Uterus (tissue), 2 donors: ENCODE data around the gene PNKD.

Experiments
- POLR2A ChIP-seq, 2 donors: fragments of 450-650 bp; IDR thresholded peaks; one replicate each; pipeline ENCODE4 v1.6.1; 2016; ENCODE audit warnings: antibody characterized with exemption in 2 of 2, mild to moderate bottlenecking in 1 of 2, moderate library complexity in 1 of 2
- TF ChIP-seq, protein P1 (sequence below), 4 experiments: fragments of 200-600 bp in 2 of 4; fragments of 450-650 bp in 2 of 4; sonication (generic) in 2 of 4; IDR thresholded peaks; one replicate each; pipeline ENCODE4 v1.5.1; 2016 to 2019; ENCODE audit warnings: antibody characterized with exemption in 4 of 4, mild to moderate bottlenecking in 2 of 4, moderate library complexity in 1 of 4

DNA sequence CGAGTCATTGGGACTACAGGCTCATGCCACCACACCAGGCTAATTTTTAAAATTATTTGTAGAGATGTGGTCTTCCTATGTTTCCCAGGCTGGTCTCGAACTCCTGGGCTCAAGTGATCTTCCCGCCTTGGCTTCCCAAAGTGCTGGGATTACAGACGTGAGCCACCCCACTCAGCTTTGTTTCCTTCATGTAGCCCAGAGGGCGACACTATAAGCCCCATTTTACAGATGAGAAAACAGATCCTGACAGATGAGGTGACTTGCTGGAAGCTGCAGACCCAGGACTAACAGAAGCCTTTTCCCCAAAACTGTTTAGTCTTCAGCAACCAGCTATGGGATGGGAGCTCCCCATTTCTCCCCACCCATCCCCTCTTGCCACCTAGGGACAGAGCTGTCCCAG is 122.1 kb downstream of the PNKD start:
- TF ChIP-seq, protein P1, sequence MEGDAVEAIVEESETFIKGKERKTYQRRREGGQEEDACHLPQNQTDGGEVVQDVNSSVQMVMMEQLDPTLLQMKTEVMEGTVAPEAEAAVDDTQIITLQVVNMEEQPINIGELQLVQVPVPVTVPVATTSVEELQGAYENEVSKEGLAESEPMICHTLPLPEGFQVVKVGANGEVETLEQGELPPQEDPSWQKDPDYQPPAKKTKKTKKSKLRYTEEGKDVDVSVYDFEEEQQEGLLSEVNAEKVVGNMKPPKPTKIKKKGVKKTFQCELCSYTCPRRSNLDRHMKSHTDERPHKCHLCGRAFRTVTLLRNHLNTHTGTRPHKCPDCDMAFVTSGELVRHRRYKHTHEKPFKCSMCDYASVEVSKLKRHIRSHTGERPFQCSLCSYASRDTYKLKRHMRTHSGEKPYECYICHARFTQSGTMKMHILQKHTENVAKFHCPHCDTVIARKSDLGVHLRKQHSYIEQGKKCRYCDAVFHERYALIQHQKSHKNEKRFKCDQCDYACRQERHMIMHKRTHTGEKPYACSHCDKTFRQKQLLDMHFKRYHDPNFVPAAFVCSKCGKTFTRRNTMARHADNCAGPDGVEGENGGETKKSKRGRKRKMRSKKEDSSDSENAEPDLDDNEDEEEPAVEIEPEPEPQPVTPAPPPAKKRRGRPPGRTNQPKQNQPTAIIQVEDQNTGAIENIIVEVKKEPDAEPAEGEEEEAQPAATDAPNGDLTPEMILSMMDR (IDR thresholded peaks at IDR 0.05) = no peak
- no peak for TF ChIP-seq POLR2A (IDR thresholded peaks at IDR 0.05)
